ENCODE data around the gene EPHB1. TPM values are rescaled to one million over a fixed set of nuclear protein-coding genes. Genes with fewer than 3 reads are reported as not detected.

EPHB1 gene
- polyA plus RNA-seq, 1 of the 3 experiments (the other 2 are of a cell fraction): 1.2 TPM

DNA sequence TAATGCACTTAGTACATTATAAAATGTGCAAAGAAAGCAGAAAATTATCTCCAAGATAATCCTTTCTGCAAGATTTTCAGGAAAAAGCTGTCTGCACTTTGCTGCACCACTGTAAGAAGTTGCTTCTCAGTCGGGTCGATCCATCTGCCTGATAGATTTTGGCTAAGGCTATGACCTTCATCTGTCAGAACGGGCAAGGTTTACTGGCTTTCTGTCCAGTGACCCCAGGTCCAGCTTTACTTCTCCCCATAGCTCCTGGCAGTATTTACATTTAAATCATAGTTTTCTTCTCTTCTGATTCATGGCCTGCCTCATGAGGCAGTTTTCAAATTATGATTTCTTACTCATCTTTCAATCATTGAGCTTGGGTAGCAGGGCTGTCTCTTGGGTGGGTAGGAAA, 422.7 kb downstream of the EPHB1 start:
- Histone ChIP-seq H3K27me3 (ENCODE audit: insufficient read depth) (no peaks in the 10 kb centered on the region), H3K4me2 (no peak overlapping the region), H3K4me3 (ENCODE audit: low read depth in 2 of 2, low read length in 1 of 2) (no peak overlapping the region), H4K20me1 (ENCODE audit: insufficient read depth) (no peaks in the 10 kb centered on the region), H3F3A (replicated peaks; ENCODE audit: insufficient read depth) (no peaks in the 10 kb centered on the region), H3K27ac (ENCODE audit: low read depth in 2 of 2, low read length in 1 of 2) (no peak overlapping the region), H3K4me1 (ENCODE audit: control insufficient read depth in 1 of 2, insufficient read depth in 2 of 2, low read depth in 1 of 2, low read length in 1 of 2) (no peaks in the 10 kb centered on the region), H2AFZ (ENCODE audit: low read depth) (no peak overlapping the region), H3K79me2 (ENCODE audit: insufficient read depth) (no peaks in the 10 kb centered on the region), H3K9ac (no peak overlapping the region), H3K36me3 (replicated peaks in 1 of 2; ENCODE audit: control insufficient read depth in 1 of 2, insufficient read depth in 2 of 2, low read length in 1 of 2) (no peaks in the 10 kb centered on the region), H3K9me3 (no peaks in the 10 kb centered on the region), H3K9me2 (no peaks in the 10 kb centered on the region)
- POLR2A ChIA-PET: no interaction called here
- no peak for DNase-seq
- TF ChIP-seq FOSL2 (IDR thresholded peaks at IDR 0.05; ENCODE audit: borderline replicate concordance, low read depth) (no peak), GATA2 (CRISPR knock-in tag; IDR thresholded peaks at IDR 0.05) (no peak), CHD2 (IDR thresholded peaks at IDR 0.05; ENCODE audit: low read length, partially characterized antibody) (no peak), FOXJ3 (CRISPR knock-in tag; IDR thresholded peaks at IDR 0.05) (no peak), RAD21 (IDR thresholded peaks at IDR 0.05; ENCODE audit: low read length) (no peak), TAF1 (IDR thresholded peaks at IDR 0.05; ENCODE audit: borderline replicate concordance, low read depth, low read length) (no peak), POLR2AphosphoS5 (IDR thresholded peaks at IDR 0.05; ENCODE audit: low read depth, low read length) (no peak), RCOR1 (IDR thresholded peaks at IDR 0.05; ENCODE audit: low read length) (no peak), SMC3 (IDR thresholded peaks at IDR 0.05; ENCODE audit: low read depth, low read length) (no peak), YY1 (IDR thresholded peaks at IDR 0.05; ENCODE audit: low read depth) (no peak), GABPA (IDR thresholded peaks at IDR 0.05; ENCODE audit: low read depth) (no peak), RFX5 (IDR thresholded peaks at IDR 0.05; ENCODE audit: low read length) (no peak), JUND (IDR thresholded peaks at IDR 0.05) (no peak)
- TF ChIP-seq, protein P1, sequence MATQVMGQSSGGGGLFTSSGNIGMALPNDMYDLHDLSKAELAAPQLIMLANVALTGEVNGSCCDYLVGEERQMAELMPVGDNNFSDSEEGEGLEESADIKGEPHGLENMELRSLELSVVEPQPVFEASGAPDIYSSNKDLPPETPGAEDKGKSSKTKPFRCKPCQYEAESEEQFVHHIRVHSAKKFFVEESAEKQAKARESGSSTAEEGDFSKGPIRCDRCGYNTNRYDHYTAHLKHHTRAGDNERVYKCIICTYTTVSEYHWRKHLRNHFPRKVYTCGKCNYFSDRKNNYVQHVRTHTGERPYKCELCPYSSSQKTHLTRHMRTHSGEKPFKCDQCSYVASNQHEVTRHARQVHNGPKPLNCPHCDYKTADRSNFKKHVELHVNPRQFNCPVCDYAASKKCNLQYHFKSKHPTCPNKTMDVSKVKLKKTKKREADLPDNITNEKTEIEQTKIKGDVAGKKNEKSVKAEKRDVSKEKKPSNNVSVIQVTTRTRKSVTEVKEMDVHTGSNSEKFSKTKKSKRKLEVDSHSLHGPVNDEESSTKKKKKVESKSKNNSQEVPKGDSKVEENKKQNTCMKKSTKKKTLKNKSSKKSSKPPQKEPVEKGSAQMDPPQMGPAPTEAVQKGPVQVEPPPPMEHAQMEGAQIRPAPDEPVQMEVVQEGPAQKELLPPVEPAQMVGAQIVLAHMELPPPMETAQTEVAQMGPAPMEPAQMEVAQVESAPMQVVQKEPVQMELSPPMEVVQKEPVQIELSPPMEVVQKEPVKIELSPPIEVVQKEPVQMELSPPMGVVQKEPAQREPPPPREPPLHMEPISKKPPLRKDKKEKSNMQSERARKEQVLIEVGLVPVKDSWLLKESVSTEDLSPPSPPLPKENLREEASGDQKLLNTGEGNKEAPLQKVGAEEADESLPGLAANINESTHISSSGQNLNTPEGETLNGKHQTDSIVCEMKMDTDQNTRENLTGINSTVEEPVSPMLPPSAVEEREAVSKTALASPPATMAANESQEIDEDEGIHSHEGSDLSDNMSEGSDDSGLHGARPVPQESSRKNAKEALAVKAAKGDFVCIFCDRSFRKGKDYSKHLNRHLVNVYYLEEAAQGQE (IDR thresholded peaks at IDR 0.05; ENCODE audit: low read depth, low read length): no peak
- TF ChIP-seq, protein P2, sequence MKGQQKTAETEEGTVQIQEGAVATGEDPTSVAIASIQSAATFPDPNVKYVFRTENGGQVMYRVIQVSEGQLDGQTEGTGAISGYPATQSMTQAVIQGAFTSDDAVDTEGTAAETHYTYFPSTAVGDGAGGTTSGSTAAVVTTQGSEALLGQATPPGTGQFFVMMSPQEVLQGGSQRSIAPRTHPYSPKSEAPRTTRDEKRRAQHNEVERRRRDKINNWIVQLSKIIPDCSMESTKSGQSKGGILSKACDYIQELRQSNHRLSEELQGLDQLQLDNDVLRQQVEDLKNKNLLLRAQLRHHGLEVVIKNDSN (IDR thresholded peaks at IDR 0.05; ENCODE audit: borderline replicate concordance, low read depth): no peak
- TF ChIP-seq, protein P3, sequence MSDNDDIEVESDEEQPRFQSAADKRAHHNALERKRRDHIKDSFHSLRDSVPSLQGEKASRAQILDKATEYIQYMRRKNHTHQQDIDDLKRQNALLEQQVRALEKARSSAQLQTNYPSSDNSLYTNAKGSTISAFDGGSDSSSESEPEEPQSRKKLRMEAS (IDR thresholded peaks at IDR 0.05; ENCODE audit: low read depth): no peak
- TF ChIP-seq, protein P4, sequence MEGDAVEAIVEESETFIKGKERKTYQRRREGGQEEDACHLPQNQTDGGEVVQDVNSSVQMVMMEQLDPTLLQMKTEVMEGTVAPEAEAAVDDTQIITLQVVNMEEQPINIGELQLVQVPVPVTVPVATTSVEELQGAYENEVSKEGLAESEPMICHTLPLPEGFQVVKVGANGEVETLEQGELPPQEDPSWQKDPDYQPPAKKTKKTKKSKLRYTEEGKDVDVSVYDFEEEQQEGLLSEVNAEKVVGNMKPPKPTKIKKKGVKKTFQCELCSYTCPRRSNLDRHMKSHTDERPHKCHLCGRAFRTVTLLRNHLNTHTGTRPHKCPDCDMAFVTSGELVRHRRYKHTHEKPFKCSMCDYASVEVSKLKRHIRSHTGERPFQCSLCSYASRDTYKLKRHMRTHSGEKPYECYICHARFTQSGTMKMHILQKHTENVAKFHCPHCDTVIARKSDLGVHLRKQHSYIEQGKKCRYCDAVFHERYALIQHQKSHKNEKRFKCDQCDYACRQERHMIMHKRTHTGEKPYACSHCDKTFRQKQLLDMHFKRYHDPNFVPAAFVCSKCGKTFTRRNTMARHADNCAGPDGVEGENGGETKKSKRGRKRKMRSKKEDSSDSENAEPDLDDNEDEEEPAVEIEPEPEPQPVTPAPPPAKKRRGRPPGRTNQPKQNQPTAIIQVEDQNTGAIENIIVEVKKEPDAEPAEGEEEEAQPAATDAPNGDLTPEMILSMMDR (IDR thresholded peaks at IDR 0.05): no peak
- TF ChIP-seq, protein P5, sequence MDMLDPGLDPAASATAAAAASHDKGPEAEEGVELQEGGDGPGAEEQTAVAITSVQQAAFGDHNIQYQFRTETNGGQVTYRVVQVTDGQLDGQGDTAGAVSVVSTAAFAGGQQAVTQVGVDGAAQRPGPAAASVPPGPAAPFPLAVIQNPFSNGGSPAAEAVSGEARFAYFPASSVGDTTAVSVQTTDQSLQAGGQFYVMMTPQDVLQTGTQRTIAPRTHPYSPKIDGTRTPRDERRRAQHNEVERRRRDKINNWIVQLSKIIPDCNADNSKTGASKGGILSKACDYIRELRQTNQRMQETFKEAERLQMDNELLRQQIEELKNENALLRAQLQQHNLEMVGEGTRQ (IDR thresholded peaks at IDR 0.05; ENCODE audit: borderline replicate concordance, low read depth, low read length): no peak
- TF ChIP-seq, protein P6, sequence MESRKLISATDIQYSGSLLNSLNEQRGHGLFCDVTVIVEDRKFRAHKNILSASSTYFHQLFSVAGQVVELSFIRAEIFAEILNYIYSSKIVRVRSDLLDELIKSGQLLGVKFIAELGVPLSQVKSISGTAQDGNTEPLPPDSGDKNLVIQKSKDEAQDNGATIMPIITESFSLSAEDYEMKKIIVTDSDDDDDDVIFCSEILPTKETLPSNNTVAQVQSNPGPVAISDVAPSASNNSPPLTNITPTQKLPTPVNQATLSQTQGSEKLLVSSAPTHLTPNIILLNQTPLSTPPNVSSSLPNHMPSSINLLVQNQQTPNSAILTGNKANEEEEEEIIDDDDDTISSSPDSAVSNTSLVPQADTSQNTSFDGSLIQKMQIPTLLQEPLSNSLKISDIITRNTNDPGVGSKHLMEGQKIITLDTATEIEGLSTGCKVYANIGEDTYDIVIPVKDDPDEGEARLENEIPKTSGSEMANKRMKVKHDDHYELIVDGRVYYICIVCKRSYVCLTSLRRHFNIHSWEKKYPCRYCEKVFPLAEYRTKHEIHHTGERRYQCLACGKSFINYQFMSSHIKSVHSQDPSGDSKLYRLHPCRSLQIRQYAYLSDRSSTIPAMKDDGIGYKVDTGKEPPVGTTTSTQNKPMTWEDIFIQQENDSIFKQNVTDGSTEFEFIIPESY (IDR thresholded peaks at IDR 0.05; ENCODE audit: borderline replicate concordance, low read depth): no peak
- CTCF ChIA-PET: no interaction called here
- WGBS (ENCODE audit: low lambda C conversion rate): 39% methylated on average over 3 of the region's 3 CpGs
